Inflammatory macrophage (primary cell): ENCODE data around the gene ACIN1.
A peak's percentile ranks its signal among the peaks of the same experiment; 100 is the strongest.

Experiments
- DNase-seq, 2 donors: peaks; one replicate each; pipeline ENCODE4 v3.0.0-alpha.2; 2020 to 2022
- total RNA-seq, 18 experiments: gene quantifications; one replicate each; lab custom pipeline; 2026; ENCODE audit warnings: mixed read lengths in 6 of 18, inconsistent platforms in 2 of 18; lab: John Stamatoyannopoulos, UW

Gene ACIN1
- total RNA-seq: 69.2 to 165 (median 130) reads per million in 18 experiments

- peak; percentile 75 to 81 for DNase-seq
These were observed at the start of gene ACIN1 for GRCh38 chr14:23094666-23095195. ACIN1 (minus strand) TSS chr14:23095136; CDS start chr14:23095112, 24 bp downstream.

GRCh38 chr14:23143911-23144310 lies 49.0 kb upstream of the ACIN1 start:
- no peak for DNase-seq

- no peak for DNase-seq
These were observed 47.9 kb upstream of the ACIN1 start for GRCh38 chr14:23142826-23143225.

- no peak for DNase-seq
These were observed 46.9 kb upstream of the ACIN1 start for GRCh38 chr14:23141706-23142444.

GRCh38 chr14:23140371-23140770 lies 45.4 kb upstream of the ACIN1 start:
- no peak for DNase-seq

- no peak for DNase-seq
These were observed 44.9 kb upstream of the ACIN1 start for GRCh38 chr14:23139874-23140273.

- DNase-seq: no peak
These were observed 43.0 kb upstream of the ACIN1 start for GRCh38 chr14:23137813-23138535.

- DNase-seq: no peak
These were observed 42.4 kb upstream of the ACIN1 start for GRCh38 chr14:23137192-23137812.

GRCh38 chr14:23136566-23137133 lies 41.7 kb upstream of the ACIN1 start:
- DNase-seq: no peak

GRCh38 chr14:23132970-23133369 lies 38.0 kb upstream of the ACIN1 start:
- no peak for DNase-seq

GRCh38 chr14:23131482-23131881 lies 36.5 kb upstream of the ACIN1 start:
- no peak for DNase-seq

- peak; percentile 16 to 53 for DNase-seq
These were observed 35.9 kb upstream of the ACIN1 start for GRCh38 chr14:23130871-23131270.

GRCh38 chr14:23129759-23130316 lies 34.9 kb upstream of the ACIN1 start:
- no peak for DNase-seq

GRCh38 chr14:23128969-23129758 lies 34.2 kb upstream of the ACIN1 start:
- no peak for DNase-seq

GRCh38 chr14:23127861-23128260 lies 32.9 kb upstream of the ACIN1 start:
- no peak for DNase-seq

GRCh38 chr14:23126548-23127278 lies 31.8 kb upstream of the ACIN1 start:
- no peak for DNase-seq

- DNase-seq: no peak
These were observed 31.1 kb upstream of the ACIN1 start for GRCh38 chr14:23125933-23126524.

GRCh38 chr14:23125011-23125410 lies 30.1 kb upstream of the ACIN1 start:
- no peak for DNase-seq

- DNase-seq: no peak
These were observed 29.5 kb upstream of the ACIN1 start for GRCh38 chr14:23124337-23124954.

GRCh38 chr14:23123419-23123818 lies 28.5 kb upstream of the ACIN1 start:
- DNase-seq: no peak
